Activated CD8-positive, alpha-beta memory T cell treated with anti-CD3 and anti-CD28 coated beads, Interleukin-2, amount 50 U/mL, for 4 hours (primary cell): Measurements from ENCODE around the gene BEAN1.
"Not testable (repeated sequence)": the region's sequence is repeated elsewhere in the genome, so short reads cannot be mapped to it uniquely, and the experiment has no call there.

Experiments
- DNase-seq: peaks from one replicate; pipeline ENCODE4 v3.0.0-alpha.2; 2020

BEAN1 gene

GRCh38 chr16:66510298-66510697 is 83.2 kb downstream of the BEAN1 start:
- DNase-seq: no peak

- DNase-seq: no peak
Measured at GRCh38 chr16:66510711-66511601, 83.9 kb downstream of the BEAN1 start.

GRCh38 chr16:66511602-66512271 is 84.6 kb downstream of the BEAN1 start:
- no peak for DNase-seq

GRCh38 chr16:66512272-66513110 is 85.4 kb downstream of the BEAN1 start:
- no peak for DNase-seq

GRCh38 chr16:66513111-66513723 is 86.1 kb downstream of the BEAN1 start:
- DNase-seq: no peak

GRCh38 chr16:66514391-66514790 is 87.3 kb downstream of the BEAN1 start:
- not testable (repeated sequence) for DNase-seq

DNA sequence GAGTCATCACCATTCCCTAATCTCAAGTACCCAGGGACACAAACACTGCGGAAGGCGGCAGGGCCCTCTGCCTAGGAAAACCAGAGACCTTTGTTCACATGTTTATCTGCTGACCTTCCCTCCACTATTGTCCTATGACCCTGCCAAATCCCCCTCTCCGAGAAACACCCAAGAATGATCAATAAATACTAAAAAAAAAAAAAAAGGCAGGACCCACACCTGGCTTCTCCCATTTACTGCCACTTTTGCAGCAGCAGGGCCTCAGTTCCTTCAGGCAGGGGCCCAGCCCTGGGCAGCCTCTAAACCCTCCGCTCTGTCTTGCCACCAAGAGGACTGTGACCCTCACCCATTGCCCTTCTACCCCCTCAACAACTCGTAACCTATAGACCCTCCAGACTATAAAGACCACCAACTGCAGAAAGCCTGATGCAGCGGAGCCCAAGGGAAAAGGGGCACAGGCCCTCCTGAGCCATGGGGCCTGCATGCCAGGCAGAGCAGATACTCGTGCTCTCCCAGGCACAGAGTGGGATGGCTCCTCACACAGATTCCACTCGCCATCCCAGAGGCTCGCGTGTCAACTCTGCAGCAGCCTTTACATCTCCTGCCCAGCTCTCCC is 88.0 kb downstream of the BEAN1 start:
- not testable (repeated sequence) for DNase-seq

GRCh38 chr16:66515596-66516508 is 88.8 kb downstream of the BEAN1 start:
- no peak for DNase-seq

- DNase-seq: no peak
Measured at GRCh38 chr16:66516509-66516807, 89.4 kb downstream of the BEAN1 start.

GRCh38 chr16:66516808-66517585 is 89.9 kb downstream of the BEAN1 start:
- DNase-seq: peak; percentile 71

DNA sequence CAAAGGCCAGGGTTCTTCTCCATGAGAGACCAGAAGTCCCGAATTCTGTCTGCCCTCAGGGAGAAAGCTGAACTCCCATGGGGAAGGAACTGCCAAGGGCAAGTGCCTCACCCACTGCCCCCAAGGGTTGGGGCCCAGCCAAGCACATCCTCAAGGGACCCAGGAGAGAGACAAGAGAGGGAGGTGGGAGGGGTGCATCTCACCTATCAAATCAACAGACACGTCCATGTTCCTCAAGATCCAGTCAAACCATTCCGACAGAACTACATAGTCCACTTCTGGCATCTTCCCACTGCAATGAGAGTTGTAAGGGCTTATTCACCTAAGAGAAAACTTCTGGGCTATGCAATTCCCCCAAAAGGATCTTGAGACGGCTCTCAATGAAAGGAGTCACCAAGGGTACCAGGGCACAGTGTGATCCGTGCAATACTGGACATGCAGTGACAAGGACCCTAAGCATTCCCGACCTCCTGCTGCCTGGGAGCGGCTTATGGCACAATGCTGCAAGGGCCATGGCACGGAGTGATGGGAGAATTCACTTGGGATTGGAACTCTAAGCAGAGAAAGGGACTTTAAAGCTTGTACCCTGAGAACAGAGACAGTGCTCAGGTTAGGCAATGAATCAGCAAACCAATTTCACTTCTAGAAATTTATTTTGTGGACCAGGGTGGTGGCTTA is 90.6 kb downstream of the BEAN1 start:
- DNase-seq: no peak

DNA sequence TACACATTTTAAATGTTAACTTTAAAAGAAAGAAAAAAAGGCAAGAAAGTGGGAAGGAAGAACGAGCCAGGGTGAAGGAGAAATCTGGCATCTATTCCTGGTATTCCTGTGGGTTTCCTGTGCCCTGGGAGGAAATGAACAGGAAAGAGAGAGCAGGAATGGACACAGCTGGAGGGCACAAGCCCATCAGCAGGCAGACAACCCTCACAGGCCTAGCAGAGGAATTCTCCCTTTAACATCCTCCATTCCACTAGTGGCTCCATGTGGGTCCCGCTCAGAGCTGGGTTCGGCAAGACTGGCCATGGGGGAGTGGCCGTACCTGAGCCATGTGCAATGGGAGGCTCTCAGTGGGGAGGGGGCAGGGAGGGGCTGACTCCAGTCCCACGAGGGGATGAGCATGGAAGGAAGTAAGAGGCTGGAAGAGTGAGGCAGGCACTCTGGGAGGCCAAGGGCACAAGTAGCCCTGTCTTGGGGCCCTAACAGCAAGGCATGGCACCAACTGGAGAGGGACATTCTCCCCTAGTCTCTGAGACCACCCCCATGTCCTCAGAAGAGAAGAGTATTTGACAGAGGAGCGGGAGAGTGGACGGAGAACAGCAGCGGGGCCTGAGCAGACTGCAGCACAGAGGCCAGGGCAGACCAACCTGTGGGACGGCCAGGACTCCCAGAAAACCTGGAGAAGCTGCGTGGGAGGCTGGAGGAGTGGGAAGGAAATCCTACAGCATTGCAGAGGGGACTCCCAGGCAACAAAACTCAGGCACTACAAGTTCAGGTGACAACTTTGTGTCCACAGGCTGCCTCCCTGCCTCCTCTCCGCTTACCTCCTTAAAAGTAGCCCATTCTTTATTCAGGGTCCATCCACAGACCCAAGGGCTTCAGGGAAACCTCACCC is 92.6 kb downstream of the BEAN1 start:
- no peak for DNase-seq

GRCh38 chr16:66520406-66521170 is 93.5 kb downstream of the BEAN1 start:
- DNase-seq: no peak

- no peak for DNase-seq
Measured at GRCh38 chr16:66521252-66521713, 94.2 kb downstream of the BEAN1 start.

DNA sequence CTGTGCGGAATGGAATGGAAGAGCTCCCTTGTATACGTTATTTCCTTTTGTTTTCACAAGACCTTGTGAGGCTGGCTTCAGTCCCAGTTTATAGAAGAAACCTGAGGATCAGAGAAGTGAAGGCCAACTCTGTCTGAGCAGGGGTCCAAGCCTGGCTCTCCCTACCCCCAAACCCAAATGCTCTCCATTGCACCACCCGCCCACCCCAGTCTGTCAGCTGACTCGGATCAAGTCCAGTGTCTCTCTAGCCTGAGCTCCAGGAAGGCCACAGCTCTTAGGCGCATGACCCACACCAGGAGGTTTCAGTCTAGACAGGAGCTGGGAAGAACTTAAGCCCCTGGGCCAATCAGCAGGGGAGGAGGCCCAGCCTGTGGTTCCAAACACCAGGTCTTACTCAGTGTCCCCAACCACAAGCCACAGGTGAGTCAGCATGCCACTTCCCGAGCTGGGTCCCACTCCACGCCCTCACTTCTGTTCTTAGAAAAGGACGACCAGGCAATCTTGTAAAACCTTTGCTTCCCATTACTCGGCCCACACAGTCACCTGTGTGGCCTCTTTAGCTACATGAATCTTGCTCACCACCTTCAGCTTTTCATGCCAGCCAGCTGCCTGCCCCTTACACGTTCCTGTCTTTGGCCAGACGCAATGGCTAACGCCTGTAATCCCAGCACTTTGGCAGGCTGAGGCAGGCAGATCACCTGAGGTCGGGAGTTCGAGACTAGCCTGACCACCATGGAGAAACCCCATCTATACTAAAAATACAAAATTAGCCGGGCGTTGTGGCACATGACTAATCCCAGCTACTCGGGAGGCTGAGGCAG is 95.1 kb downstream of the BEAN1 start:
- DNase-seq: peak; percentile 93

GRCh38 chr16:66522816-66523590 is 95.9 kb downstream of the BEAN1 start:
- DNase-seq: no peak
